SU-DHL-6 (cell line): ENCODE measurements around the gene PRX.

Experiments used
- H2AFZ ChIP-seq: fragments of 200-600 bp; sonication (generic); 2 replicates; pipeline ENCODE4 v1.6.1; 2014; ENCODE audit warnings: low read depth, mild to moderate bottlenecking, moderate library complexity, mixed read lengths, antibody characterized with exemption, low read length; ENCODE audit not compliant: severe bottlenecking
- H3F3A ChIP-seq: fragments of 200-600 bp; shearing (Covaris generic); 2 replicates; pipeline ENCODE4 v1.6.0; 2016; ENCODE audit warnings: antibody characterized with exemption, mild to moderate bottlenecking; ENCODE audit not compliant: insufficient read depth
- H3K27ac ChIP-seq: fragments of 200-600 bp; sonication (generic); 2 replicates; pipeline ENCODE4 v1.5.1; 2016; ENCODE audit warnings: low read depth, mild to moderate bottlenecking, low read length, moderate library complexity, mixed read lengths
- H3K27me3 ChIP-seq: fragments of 200-600 bp; sonication (generic), shearing (Covaris generic); 2 replicates; pipeline ENCODE4 v1.6.0; 2014; ENCODE audit warnings: mild to moderate bottlenecking, low read length
- H3K36me3 ChIP-seq: fragments of 200-600 bp; sonication (generic); 2 replicates; pipeline ENCODE4 v1.6.1; 2014; ENCODE audit warnings: mild to moderate bottlenecking, low read length, mixed read lengths
- H3K4me2 ChIP-seq: fragments of 300-600, 200-600 bp; shearing (Covaris generic), sonication (generic); 2 replicates; pipeline ENCODE4 v1.6.0; 2014; ENCODE audit warnings: low read length, low read depth, mild to moderate bottlenecking; ENCODE audit not compliant: poor library complexity, severe bottlenecking
- H3K4me3 ChIP-seq: fragments of 200-600 bp; sonication (generic); 2 replicates; pipeline ENCODE4 v1.5.1; 2014; ENCODE audit warnings: antibody characterized with exemption, low read length, mild to moderate bottlenecking, mixed read lengths; ENCODE audit not compliant: insufficient read depth, poor library complexity, severe bottlenecking
- H3K79me2 ChIP-seq: fragments of 200-600 bp; sonication (generic); 2 replicates; pipeline ENCODE4 v1.6.1; 2014; ENCODE audit warnings: mild to moderate bottlenecking, low read length, moderate library complexity; ENCODE audit not compliant: insufficient read depth
- H3K9ac ChIP-seq: fragments of 200-600 bp; sonication (generic); 2 replicates; pipeline ENCODE4 v1.7.0; 2014; ENCODE audit warnings: mild to moderate bottlenecking, low read length
- H3K9me2 ChIP-seq: fragments of 200-600 bp; sonication (generic); replicated peaks from 2 replicates; pipeline ENCODE4 v1.6.1; 2014; ENCODE audit warnings: low read length; ENCODE audit not compliant: insufficient read depth
- H3K9me3 ChIP-seq: fragments of 200-600 bp; sonication (generic); 2 replicates; pipeline ENCODE4 v1.6.1; 2014; ENCODE audit warnings: low read length, mixed read lengths; ENCODE audit not compliant: insufficient read depth
- H4K20me1 ChIP-seq: fragments of 200-600 bp; sonication (generic); 2 replicates; pipeline ENCODE4 v1.6.1; 2014; ENCODE audit warnings: low read depth, mild to moderate bottlenecking, antibody characterized with exemption, low read length, moderate library complexity, mixed read lengths
- EZH2phosphoT487 ChIP-seq: fragments of 200-600 bp; sonication (generic), shearing (Covaris generic); conservative IDR thresholded peaks from 2 replicates; pipeline ENCODE4 v1.6.1; 2018; ENCODE audit warnings: mild to moderate bottlenecking, antibody characterized with exemption, low read length, moderate library complexity, mixed read lengths
- TF ChIP-seq, protein P1 (sequence below): fragments of 200-600 bp; sonication (generic); IDR thresholded peaks from one replicate; pipeline ENCODE4 v1.5.1; 2017; ENCODE audit warnings: antibody characterized with exemption, mild to moderate bottlenecking, low read length, moderate library complexity; ENCODE audit not compliant: insufficient read depth, poor library complexity, severe bottlenecking

The PRX gene

DNA sequence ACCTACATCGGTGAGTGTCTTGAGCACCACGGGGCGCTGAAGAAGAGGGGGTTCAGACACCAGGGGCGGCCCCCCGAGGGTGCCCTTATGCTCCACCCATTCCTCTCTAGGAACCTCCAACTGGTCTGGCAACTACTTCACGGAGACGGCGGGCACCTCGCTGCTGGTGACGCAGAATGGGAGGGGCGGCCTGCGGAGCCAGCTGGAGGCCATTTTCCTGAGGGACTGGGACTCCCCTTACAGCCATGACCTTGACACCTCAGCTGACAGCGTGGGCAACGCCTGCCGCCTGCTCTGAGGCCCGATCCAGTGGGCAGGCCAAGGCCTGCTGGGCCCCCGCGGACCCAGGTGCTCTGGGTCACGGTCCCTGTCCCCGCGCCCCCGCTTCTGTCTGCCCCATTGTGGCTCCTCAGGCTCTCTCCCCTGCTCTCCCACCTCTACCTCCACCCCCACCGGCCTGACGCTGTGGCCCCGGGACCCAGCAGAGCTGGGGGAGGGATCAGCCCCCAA lies 35.2 kb downstream of the PRX start:
- H3K4me2 ChIP-seq, result no peak overlapping the region
- H3K79me2 ChIP-seq, result no peaks in the 10 kb centered on the region
- H3K27ac ChIP-seq, result no peak overlapping the region
- no peaks in the 10 kb centered on the region for H4K20me1 ChIP-seq
- H3K9me3 ChIP-seq, result no peaks in the 10 kb centered on the region
- H3K9ac ChIP-seq, result no peak overlapping the region
- H3K4me3 ChIP-seq, result no peak overlapping the region
- no peaks in the 10 kb centered on the region for H3K9me2 ChIP-seq
- no peak for TF ChIP-seq EZH2phosphoT487
- TF ChIP-seq, protein P1, sequence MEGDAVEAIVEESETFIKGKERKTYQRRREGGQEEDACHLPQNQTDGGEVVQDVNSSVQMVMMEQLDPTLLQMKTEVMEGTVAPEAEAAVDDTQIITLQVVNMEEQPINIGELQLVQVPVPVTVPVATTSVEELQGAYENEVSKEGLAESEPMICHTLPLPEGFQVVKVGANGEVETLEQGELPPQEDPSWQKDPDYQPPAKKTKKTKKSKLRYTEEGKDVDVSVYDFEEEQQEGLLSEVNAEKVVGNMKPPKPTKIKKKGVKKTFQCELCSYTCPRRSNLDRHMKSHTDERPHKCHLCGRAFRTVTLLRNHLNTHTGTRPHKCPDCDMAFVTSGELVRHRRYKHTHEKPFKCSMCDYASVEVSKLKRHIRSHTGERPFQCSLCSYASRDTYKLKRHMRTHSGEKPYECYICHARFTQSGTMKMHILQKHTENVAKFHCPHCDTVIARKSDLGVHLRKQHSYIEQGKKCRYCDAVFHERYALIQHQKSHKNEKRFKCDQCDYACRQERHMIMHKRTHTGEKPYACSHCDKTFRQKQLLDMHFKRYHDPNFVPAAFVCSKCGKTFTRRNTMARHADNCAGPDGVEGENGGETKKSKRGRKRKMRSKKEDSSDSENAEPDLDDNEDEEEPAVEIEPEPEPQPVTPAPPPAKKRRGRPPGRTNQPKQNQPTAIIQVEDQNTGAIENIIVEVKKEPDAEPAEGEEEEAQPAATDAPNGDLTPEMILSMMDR, result no peak
- no peaks in the 10 kb centered on the region for H3F3A ChIP-seq
- H2AFZ ChIP-seq, result no peak overlapping the region
- H3K36me3 ChIP-seq, result no peaks in the 10 kb centered on the region
- H3K27me3 ChIP-seq, result no peaks in the 10 kb centered on the region

DNA sequence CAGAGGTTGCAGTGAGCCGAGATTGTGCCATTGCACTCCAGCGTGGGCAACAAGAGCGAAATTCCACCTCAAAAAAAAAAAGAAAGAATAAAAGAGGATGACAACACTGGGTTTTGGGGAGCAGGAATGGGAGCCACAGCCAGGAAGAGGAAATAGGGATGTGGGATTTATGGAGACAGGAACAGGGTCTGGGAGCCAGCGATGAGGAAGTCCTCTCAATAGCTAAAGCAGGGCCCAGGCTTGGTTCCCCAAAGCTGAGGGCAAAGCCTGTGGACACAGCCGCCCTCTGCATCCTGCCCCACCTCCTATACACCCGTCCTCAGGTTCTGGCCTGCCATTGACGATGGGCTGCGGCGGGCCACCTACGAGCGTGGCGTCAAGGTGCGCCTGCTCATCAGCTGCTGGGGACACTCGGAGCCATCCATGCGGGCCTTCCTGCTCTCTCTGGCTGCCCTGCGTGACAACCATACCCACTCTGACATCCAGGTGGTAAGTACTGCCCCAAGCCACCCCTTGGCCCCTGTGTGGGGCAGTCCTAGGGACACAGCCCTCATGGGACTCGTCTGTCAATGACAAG lies 36.8 kb downstream of the PRX start:
- H3K36me3 ChIP-seq, result no peaks in the 10 kb centered on the region
- no peak overlapping the region for H3K9ac ChIP-seq

DNA sequence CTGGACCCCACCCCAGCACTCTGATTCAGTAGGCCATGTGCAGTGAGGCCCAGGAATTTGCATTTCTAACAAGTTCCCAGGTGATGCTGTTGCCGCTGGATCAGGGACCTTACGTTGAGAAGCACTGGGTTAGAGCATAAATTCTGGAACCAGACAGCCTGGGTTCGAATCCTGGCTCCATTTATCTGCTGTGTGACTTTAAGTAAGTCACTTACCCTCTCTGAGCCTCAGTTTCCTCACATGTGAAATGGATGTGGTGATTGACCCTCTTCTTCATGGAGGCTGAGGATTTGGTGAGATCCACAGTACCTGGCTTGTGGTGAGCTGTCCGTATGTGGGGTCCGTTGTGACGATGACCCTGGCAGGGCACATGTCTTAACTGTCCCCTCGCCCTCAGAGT lies 39.1 kb downstream of the PRX start:
- H3K4me2 ChIP-seq, result no peak overlapping the region
- H3K27me3 ChIP-seq, result no peaks in the 10 kb centered on the region
- H3K79me2 ChIP-seq, result no peaks in the 10 kb centered on the region
- H3K4me3 ChIP-seq, result no peak overlapping the region
- no peaks in the 10 kb centered on the region for H3K9me2 ChIP-seq
- no peak overlapping the region for H2AFZ ChIP-seq
- no peak for TF ChIP-seq EZH2phosphoT487
- TF ChIP-seq, protein P1, result no peak
- H3K9me3 ChIP-seq, result no peaks in the 10 kb centered on the region
- no peaks in the 10 kb centered on the region for H3K36me3 ChIP-seq
- H4K20me1 ChIP-seq, result no peaks in the 10 kb centered on the region
- no peak overlapping the region for H3K27ac ChIP-seq
- no peak overlapping the region for H3K9ac ChIP-seq
- no peaks in the 10 kb centered on the region for H3F3A ChIP-seq

More for the DNA sequence above, 36.8 kb downstream of the PRX start:
- H3K27ac ChIP-seq, result no peak overlapping the region
- H3K27me3 ChIP-seq, result no peaks in the 10 kb centered on the region
- no peaks in the 10 kb centered on the region for H3F3A ChIP-seq
- H3K79me2 ChIP-seq, result no peaks in the 10 kb centered on the region
- H4K20me1 ChIP-seq, result no peaks in the 10 kb centered on the region
- H2AFZ ChIP-seq, result no peak overlapping the region
- no peak overlapping the region for H3K4me2 ChIP-seq
- H3K9me3 ChIP-seq, result no peaks in the 10 kb centered on the region
- no peak for TF ChIP-seq EZH2phosphoT487
- TF ChIP-seq, protein P1, result no peak
- no peak overlapping the region for H3K4me3 ChIP-seq
- H3K9me2 ChIP-seq, result no peaks in the 10 kb centered on the region
